GM10248 (cell line): ENCODE results near the gene INKA2.

Experiments
- CTCF ChIA-PET: fragments of 300-600 bp; sonication (Branson Sonifier 250); formaldehyde crosslinking; extraction: SDS; loops from one replicate; lab custom pipeline; 2021; ENCODE audit warnings: antibody characterized with exemption; lab: Yijun Ruan, JAX
- POLR2A ChIA-PET: fragments of 350-650 bp; sonication (Branson Sonifier 250); formaldehyde crosslinking; extraction: SDS; loops from one replicate; lab custom pipeline; 2020; ENCODE audit warnings: antibody characterized with exemption; lab: Yijun Ruan, JAX
- DNase-seq: peaks from one replicate; pipeline ENCODE4 v3.0.0; 2012; ENCODE audit errors: extremely low spot score
- CTCF ChIP-seq: IDR thresholded peaks from 2 replicates; pipeline ENCODE4 v1.5.1; 2012; ENCODE audit warnings: mild to moderate bottlenecking, low read depth; ENCODE audit errors: extremely low read depth, missing control alignments, control extremely low read depth

Gene INKA2

GRCh38 chr1:111719135-111719534, 20.1 kb downstream of the INKA2 start:
- ChIA-PET CTCF (interaction anchor here (1.8 kb wide), 1 partner anchor 28 kb away, joined by 4 read pairs; no protein-coding TSS in a partner anchor), POLR2A (no interaction called here)
- no peak for DNase-seq
- TF ChIP-seq CTCF: no peak

GRCh38 chr1:111717450-111717849, 21.7 kb downstream of the INKA2 start:
- no peak for DNase-seq
- CTCF ChIA-PET: interaction anchor here (2.0 to 5.8 kb wide), 2 partner anchors 19 to 51 kb away, joined by 13 to 51 read pairs; partner anchors contain the start of gene INKA2
- TF ChIP-seq CTCF: no peak
- POLR2A ChIA-PET: no interaction called here

DNA sequence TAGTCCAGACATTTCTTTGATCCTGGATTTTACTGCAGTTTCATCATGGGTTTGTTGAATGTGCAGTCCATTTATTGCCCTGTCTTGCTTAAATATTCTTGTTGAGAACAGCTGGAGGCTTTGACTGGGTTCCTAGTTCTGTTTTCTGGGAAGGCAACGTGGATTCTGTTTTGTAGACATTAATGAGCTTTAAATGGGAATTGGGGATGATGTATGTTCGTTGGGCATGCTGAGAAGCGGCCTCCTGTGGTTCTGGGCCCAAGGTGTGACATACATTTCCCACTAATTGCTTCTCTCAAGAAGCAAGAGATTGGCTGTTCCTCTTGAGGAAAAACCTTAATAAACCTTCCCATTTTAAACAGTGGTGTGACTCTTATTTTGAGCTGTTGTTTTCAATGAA, 22.9 kb downstream of the INKA2 start:
- ChIA-PET POLR2A (no interaction called here), CTCF (interaction anchor here (0.9 to 7.1 kb wide), 12 partner anchors 12 to 235 kb away, joined by 3 to 77 read pairs (median 4); partner anchors contain the start of gene INKA2)
- no peak for DNase-seq
- TF ChIP-seq CTCF: no peak

DNA sequence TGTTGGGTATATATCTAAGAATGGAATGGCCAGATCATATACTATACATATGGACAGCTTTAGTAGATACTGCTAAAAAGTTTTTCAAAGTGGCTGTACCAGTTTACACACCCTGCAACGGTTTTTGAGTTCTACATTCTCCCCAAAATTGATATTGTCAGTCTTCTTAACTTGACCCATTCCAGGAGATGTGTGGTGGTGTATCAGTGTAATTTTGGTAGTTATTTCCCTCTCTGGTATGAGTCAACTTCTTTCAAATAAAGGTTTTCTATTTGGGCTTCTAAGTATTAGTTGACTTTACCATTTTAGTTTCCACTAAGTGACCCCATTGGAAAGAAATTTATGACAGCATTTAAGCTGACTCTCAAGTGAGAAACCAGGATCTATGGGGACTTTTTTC, 29.2 kb downstream of the INKA2 start:
- POLR2A ChIA-PET: no interaction called here
- no peak for TF ChIP-seq CTCF
- CTCF ChIA-PET: interaction anchor here (3.9 to 7.1 kb wide), 2 partner anchors 8 to 201 kb away, joined by 24 to 77 read pairs; no protein-coding TSS in a partner anchor
- no peak for DNase-seq

DNA sequence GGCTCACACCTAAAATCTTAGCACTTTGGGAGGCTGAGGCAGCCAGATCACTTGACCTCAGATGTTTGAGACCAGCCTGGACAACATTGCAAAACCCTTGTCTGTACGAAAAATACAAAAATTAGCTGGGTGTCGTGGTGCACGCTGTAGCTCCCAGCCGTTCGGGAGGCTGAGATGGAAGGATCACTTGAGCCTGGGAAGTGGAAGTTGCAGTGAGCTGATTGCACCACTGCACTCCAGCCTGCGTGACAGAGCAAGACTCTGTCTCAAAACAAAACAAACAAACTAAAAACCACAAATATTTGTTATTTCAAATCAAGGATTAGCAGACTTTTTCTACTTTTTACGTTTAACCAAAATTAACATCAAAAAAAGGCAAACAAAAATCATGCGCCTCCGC, 31.3 kb downstream of the INKA2 start:
- TF ChIP-seq CTCF: no peak
- ChIA-PET POLR2A (no interaction called here), CTCF (no interaction called here)
- DNase-seq: no peak

GRCh38 chr1:111706921-111707320, 32.3 kb downstream of the INKA2 start:
- no peak for TF ChIP-seq CTCF
- POLR2A ChIA-PET: no interaction called here
- no peak for DNase-seq
- CTCF ChIA-PET: interaction anchor here (1.2 to 2.8 kb wide), 2 partner anchors 8 to 199 kb away, joined by 5 to 11 read pairs; no protein-coding TSS in a partner anchor

DNA sequence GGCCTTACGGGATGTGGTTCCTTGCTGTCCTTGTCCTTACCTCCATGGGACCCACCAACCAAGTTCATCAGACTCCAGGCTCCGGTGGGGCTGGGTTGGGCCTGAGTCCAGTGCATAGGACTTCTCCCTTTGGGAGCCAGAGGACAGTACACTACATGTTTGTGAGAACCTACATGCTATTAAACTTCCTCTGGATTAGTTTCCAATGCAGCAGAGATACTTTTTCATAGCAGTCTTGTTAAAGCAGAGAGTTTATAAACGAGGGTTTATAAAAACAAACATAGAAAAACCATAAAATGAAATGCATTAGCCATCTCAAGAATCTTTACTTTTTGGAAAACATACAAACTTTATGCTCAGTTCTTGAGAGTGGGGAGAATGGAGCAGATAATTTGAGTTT, 33.4 kb downstream of the INKA2 start:
- CTCF ChIA-PET: interaction anchor here (1.0 to 9.0 kb wide), 5 partner anchors 8 to 224 kb away, joined by 4 to 77 read pairs (median 11); no protein-coding TSS in a partner anchor
- no peak for TF ChIP-seq CTCF
- POLR2A ChIA-PET: interaction anchor here (0.6 kb wide), 1 partner anchor 15 kb away, joined by 3 read pairs; no protein-coding TSS in a partner anchor
- no peak for DNase-seq
